IMR-90 (cell line): Measurements from ENCODE around the gene TTC39C.

Experiments
- CTCF ChIP-seq: conservative IDR thresholded peaks from 2 replicates; pipeline ENCODE4 v1.5.1; 2012; ENCODE audit warnings: mild to moderate bottlenecking, low read depth, low read length, improper control_type of control experiment
- POLR2A ChIP-seq: IDR thresholded peaks from 2 replicates; pipeline ENCODE4 v1.6.1; 2012; ENCODE audit warnings: mild to moderate bottlenecking, low read depth, low read length
- RCOR1 ChIP-seq: IDR thresholded peaks from 2 replicates; pipeline ENCODE4 v1.6.1; 2012; ENCODE audit warnings: mild to moderate bottlenecking, low read length, improper control_type of control experiment; ENCODE audit not compliant: insufficient replicate concordance

GRCh38 chr18:23970161-23971096, 44.1 kb upstream of the TTC39C start:
- TF ChIP-seq CTCF (no peak), POLR2A (no peak), RCOR1 (no peak)
